A549 (cell line): ENCODE measurements around the gene ATP1B3.

Experiments
- JUNB ChIP-seq: fragments of >200 bp; sonication (Bioruptor Twin); formaldehyde crosslinking; IDR thresholded peaks from 2 replicates; pipeline ENCODE4 v1.6.1; 2016
- POLR2A ChIP-seq: IDR thresholded peaks from 2 replicates; pipeline ENCODE4 v1.6.1; 2012; ENCODE audit warnings: mild to moderate bottlenecking, low read length
- SMC3 ChIP-seq: fragments of >200 bp; sonication (Bioruptor Twin); formaldehyde crosslinking; IDR thresholded peaks from 3 replicates; pipeline ENCODE4 v1.6.1; 2018; ENCODE audit warnings: inconsistent platforms
- TF ChIP-seq, protein P1 (sequence below): fragments of >200 bp; sonication (Bioruptor Twin); formaldehyde crosslinking; IDR thresholded peaks from 3 replicates; pipeline ENCODE4 v1.5.1; 2016
- TF ChIP-seq, protein P2 (sequence below): fragments of 150-350 bp; IDR thresholded peaks from 2 replicates; pipeline ENCODE4 v1.6.1; 2014; ENCODE audit warnings: low read depth, mild to moderate bottlenecking, low read length

GRCh38 chr3:141929341-141929995, 53.0 kb downstream of the ATP1B3 start:
- TF ChIP-seq POLR2A = no peak
- TF ChIP-seq, protein P1, sequence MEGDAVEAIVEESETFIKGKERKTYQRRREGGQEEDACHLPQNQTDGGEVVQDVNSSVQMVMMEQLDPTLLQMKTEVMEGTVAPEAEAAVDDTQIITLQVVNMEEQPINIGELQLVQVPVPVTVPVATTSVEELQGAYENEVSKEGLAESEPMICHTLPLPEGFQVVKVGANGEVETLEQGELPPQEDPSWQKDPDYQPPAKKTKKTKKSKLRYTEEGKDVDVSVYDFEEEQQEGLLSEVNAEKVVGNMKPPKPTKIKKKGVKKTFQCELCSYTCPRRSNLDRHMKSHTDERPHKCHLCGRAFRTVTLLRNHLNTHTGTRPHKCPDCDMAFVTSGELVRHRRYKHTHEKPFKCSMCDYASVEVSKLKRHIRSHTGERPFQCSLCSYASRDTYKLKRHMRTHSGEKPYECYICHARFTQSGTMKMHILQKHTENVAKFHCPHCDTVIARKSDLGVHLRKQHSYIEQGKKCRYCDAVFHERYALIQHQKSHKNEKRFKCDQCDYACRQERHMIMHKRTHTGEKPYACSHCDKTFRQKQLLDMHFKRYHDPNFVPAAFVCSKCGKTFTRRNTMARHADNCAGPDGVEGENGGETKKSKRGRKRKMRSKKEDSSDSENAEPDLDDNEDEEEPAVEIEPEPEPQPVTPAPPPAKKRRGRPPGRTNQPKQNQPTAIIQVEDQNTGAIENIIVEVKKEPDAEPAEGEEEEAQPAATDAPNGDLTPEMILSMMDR = no peak
- TF ChIP-seq JUNB = no peak
- TF ChIP-seq, protein P2, sequence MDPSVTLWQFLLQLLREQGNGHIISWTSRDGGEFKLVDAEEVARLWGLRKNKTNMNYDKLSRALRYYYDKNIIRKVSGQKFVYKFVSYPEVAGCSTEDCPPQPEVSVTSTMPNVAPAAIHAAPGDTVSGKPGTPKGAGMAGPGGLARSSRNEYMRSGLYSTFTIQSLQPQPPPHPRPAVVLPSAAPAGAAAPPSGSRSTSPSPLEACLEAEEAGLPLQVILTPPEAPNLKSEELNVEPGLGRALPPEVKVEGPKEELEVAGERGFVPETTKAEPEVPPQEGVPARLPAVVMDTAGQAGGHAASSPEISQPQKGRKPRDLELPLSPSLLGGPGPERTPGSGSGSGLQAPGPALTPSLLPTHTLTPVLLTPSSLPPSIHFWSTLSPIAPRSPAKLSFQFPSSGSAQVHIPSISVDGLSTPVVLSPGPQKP = no peak
- no peak for TF ChIP-seq SMC3
